ENCODE measurements around the gene SMC6.

SMC6 gene

GRCh38 chr2:17753803-17754663 lies at the start of gene SMC6, which contains the start of gene GEN1:
TSS of gene SMC6 (minus strand) at chr2:17753810. CDS start at chr2:17745946, 7,864 bp downstream.
TSS of gene GEN1 (plus strand) at chr2:17754138. CDS start at chr2:17759944, 5,806 bp downstream.
- DNase-seq, result peak; percentile 90 to 99

GRCh38 chr2:17800693-17801458 lies 47.3 kb upstream of the SMC6 start:
- no peak for DNase-seq

GRCh38 chr2:17800219-17800618 lies 46.6 kb upstream of the SMC6 start:
- DNase-seq, result no peak

GRCh38 chr2:17799301-17800120 lies 45.9 kb upstream of the SMC6 start:
- no peak for DNase-seq

- DNase-seq, result no peak
These were observed 44.7 kb upstream of the SMC6 start for GRCh38 chr2:17798338-17798737.

GRCh38 chr2:17795309-17795708 lies 41.7 kb upstream of the SMC6 start:
- DNase-seq, result no peak

- DNase-seq, result no peak
These were observed 40.3 kb upstream of the SMC6 start for GRCh38 chr2:17793803-17794354.

- no peak for DNase-seq
These were observed 39.7 kb upstream of the SMC6 start for GRCh38 chr2:17793296-17793695.

GRCh38 chr2:17792515-17792914 lies 38.9 kb upstream of the SMC6 start:
- DNase-seq, result no peak

GRCh38 chr2:17791817-17792130 lies 38.2 kb upstream of the SMC6 start:
- DNase-seq, result no peak

GRCh38 chr2:17791121-17791816 lies 37.7 kb upstream of the SMC6 start:
- no peak for DNase-seq

- DNase-seq, result no peak
These were observed 36.9 kb upstream of the SMC6 start for GRCh38 chr2:17790536-17790935.

- DNase-seq, result no peak
These were observed 35.2 kb upstream of the SMC6 start for GRCh38 chr2:17788773-17789172.

GRCh38 chr2:17786727-17787126 lies 33.1 kb upstream of the SMC6 start:
- DNase-seq, result no peak

- DNase-seq, result no peak
These were observed 27.9 kb upstream of the SMC6 start for GRCh38 chr2:17781482-17781881.

- DNase-seq, result no peak
These were observed 26.9 kb upstream of the SMC6 start for GRCh38 chr2:17780546-17780945.

GRCh38 chr2:17772532-17772931 lies 18.9 kb upstream of the SMC6 start:
- DNase-seq, result no peak

- no peak for DNase-seq
These were observed 18.3 kb upstream of the SMC6 start for GRCh38 chr2:17771956-17772355.

GRCh38 chr2:17768894-17769293 lies 15.3 kb upstream of the SMC6 start:
- DNase-seq, result no peak

GRCh38 chr2:17765398-17765797 lies 11.8 kb upstream of the SMC6 start:
- DNase-seq, result no peak

GRCh38 chr2:17763641-17764333 lies 10.2 kb upstream of the SMC6 start:
- DNase-seq, result no peak

GRCh38 chr2:17762451-17762850 lies 8.8 kb upstream of the SMC6 start:
- DNase-seq, result no peak

Data from NCI-H187 (cell line).